Kidney (tissue), 14 donors: ENCODE measurements around the gene RAD51B. TPM values are rescaled to one million over a fixed set of nuclear protein-coding genes. Genes with fewer than 3 reads are reported as not detected.
A peak's percentile ranks its signal among the peaks of the same experiment; 100 is the strongest.

Experiments used
- DNase-seq, 5 donors: peaks; one replicate each; pipeline ENCODE4 v3.0.0-alpha.2; 2013 to 2020
- FAIRE-seq: peaks from 2 replicates; lab custom pipeline; 2012; peaks lifted over from hg19 to GRCh38; lab: Jason Lieb, UNC
- H3K27ac ChIP-seq, 2 donors: one replicate each; pipeline ENCODE4 v1.7.0; 2013; ENCODE audit warnings: low read depth in 2 of 2, low read length in 2 of 2, inconsistent platforms in 1 of 2
- H3K27me3 ChIP-seq: one replicate; pipeline ENCODE4 v1.7.1; 2013; ENCODE audit warnings: low read length, inconsistent platforms; ENCODE audit not compliant: control insufficient read depth, insufficient read depth
- H3K36me3 ChIP-seq, 3 donors: one replicate each; pipeline versions ENCODE4 v1.7.0 to v1.7.1; 2013; ENCODE audit warnings: low read length in 3 of 3, control low read depth in 1 of 3, inconsistent platforms in 1 of 3; ENCODE audit not compliant: insufficient read depth in 3 of 3, control insufficient read depth in 2 of 3
- H3K4me1 ChIP-seq, 3 donors: one replicate each; pipeline versions ENCODE4 v1.7.0 to v1.7.1; 2013; ENCODE audit warnings: low read length in 3 of 3, inconsistent platforms in 1 of 3, low read depth in 1 of 3; ENCODE audit not compliant: control insufficient read depth in 2 of 3, insufficient read depth in 2 of 3
- H3K4me3 ChIP-seq, 3 donors: one replicate each; pipeline versions ENCODE4 v1.7.0 to v1.8.1; 2013; ENCODE audit warnings: low read length in 3 of 3, control low read depth in 1 of 3, inconsistent platforms in 1 of 3
- H3K9ac ChIP-seq, 3 donors: one replicate each; pipeline versions ENCODE4 v1.7.0 to v1.7.1; 2013; ENCODE audit warnings: low read length in 3 of 3, control low read depth in 1 of 3, inconsistent platforms in 1 of 3
- H3K9me3 ChIP-seq, 3 donors: one replicate each; pipeline versions ENCODE4 v1.7.0 to v1.7.1; 2013; ENCODE audit warnings: low read length in 3 of 3, control low read depth in 1 of 3, inconsistent platforms in 1 of 3; ENCODE audit not compliant: control insufficient read depth in 2 of 3, insufficient read depth in 1 of 3
- intact Hi-C: fragments of 100-400 bp; cut with DNase I; formaldehyde crosslinking; loops from one replicate; pipeline ENCODE4 v1.11.1; 2022
- polyA plus RNA-seq: library from polyadenylated mRNA; stranded (reverse); fragments of 350-450 nt; fragmentation: Illumina TruSeq; extraction: RNeasy Lipid Tissue Mini Kit (QIAGEN cat#74804); gene quantifications from one replicate; pipeline ENCODE4 v1.2.3, GENCODE V29; 2014; ENCODE audit warnings: low read depth, low replicate concordance; ENCODE audit not compliant: insufficient read depth
- total RNA-seq: library from RNA; stranded (reverse); fragmentation: NEBNext Ultra II Directional; extraction: Animal tissue kit (Norgen Biotek cat#: 25700); gene quantifications from one replicate; pipeline ENCODE4 v1.2.1, GENCODE V29; 2021
- TF ChIP-seq, protein P1 (sequence below): IDR thresholded peaks from 3 replicates; pipeline ENCODE4 v1.5.1; 2012; ENCODE audit warnings: mild to moderate bottlenecking, moderate library complexity, borderline replicate concordance; ENCODE audit not compliant: insufficient read depth; ENCODE audit errors: extremely low read depth
- donor health status: control.
- donor health status: control.
- donor health status: control.
- donor health status: control.
- donor health status: control.
- donor health status: DM: yes; HTN: yes; CAD: no.
- donor health status: Normal renal cell carcinoma (clear cell type).

The RAD51B gene
- total and polyA plus RNA-seq, 2 donors from 2014 or later: 6.9 to 18.0 TPM

DNA sequence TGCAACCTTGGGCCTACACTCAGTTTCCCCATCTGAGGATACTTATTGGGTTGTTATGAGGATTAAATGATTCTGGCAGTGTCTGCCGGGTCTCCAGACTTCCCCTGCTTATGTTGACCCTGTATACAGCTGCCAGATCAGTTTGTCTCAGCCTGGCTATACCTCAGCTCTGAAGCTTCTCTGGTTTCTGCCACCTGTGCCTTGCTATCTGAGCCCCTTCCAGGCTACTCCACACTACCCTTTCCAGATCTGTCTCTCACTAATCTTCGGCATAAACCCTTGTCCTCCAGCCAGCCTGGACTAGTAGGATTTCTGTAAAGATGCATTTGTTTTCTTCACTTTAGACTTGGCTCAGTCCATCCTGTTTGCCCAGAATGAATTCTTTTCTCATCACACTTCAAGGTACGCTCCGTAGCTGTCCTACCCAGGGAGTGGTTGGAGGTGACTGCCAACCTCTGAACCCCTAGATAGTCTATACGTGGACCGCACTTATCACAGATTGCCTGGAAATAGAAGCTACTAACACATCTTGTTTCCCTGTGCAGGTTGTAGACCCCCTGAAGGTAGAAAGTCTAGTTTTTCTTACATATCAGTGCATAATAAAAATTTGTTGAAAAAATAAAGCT lies 422.4 kb downstream of the RAD51B start:
- no peaks in the 10 kb centered on the region for H3K27me3 ChIP-seq
- DNase-seq: no peak
- no peak overlapping the region for H3K9ac ChIP-seq
- no peak overlapping the region for H3K27ac ChIP-seq
- FAIRE-seq: no peak
- TF ChIP-seq, protein P1, sequence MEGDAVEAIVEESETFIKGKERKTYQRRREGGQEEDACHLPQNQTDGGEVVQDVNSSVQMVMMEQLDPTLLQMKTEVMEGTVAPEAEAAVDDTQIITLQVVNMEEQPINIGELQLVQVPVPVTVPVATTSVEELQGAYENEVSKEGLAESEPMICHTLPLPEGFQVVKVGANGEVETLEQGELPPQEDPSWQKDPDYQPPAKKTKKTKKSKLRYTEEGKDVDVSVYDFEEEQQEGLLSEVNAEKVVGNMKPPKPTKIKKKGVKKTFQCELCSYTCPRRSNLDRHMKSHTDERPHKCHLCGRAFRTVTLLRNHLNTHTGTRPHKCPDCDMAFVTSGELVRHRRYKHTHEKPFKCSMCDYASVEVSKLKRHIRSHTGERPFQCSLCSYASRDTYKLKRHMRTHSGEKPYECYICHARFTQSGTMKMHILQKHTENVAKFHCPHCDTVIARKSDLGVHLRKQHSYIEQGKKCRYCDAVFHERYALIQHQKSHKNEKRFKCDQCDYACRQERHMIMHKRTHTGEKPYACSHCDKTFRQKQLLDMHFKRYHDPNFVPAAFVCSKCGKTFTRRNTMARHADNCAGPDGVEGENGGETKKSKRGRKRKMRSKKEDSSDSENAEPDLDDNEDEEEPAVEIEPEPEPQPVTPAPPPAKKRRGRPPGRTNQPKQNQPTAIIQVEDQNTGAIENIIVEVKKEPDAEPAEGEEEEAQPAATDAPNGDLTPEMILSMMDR: no peak
- no peaks in the 10 kb centered on the region for H3K36me3 ChIP-seq
- no peaks in the 10 kb centered on the region for H3K9me3 ChIP-seq
- peaks cover 12 to 19% (median 18%) of the 10 kb centered on the region in 3 donors for H3K4me1 ChIP-seq
- no peak overlapping the region for H3K4me3 ChIP-seq
- intact Hi-C loops: loop anchor here (10.0 kb wide), 1 partner anchor 573 kb away; no protein-coding TSS in a partner anchor

- TF ChIP-seq, protein P1: no peak
- no peaks in the 10 kb centered on the region for H3K36me3 ChIP-seq
- H3K9me3 ChIP-seq: no peaks in the 10 kb centered on the region
- intact Hi-C loops: loop anchor here (10.0 kb wide), 1 partner anchor 571 kb away; no protein-coding TSS in a partner anchor
- no peak overlapping the region for H3K9ac ChIP-seq
- DNase-seq (no peak), FAIRE-seq (no peak)
- H3K4me1 ChIP-seq: peaks cover 12 to 27% (median 27%) of the 10 kb centered on the region in 3 donors
- H3K27ac ChIP-seq: no peak overlapping the region
- no peaks in the 10 kb centered on the region for H3K27me3 ChIP-seq
- no peak overlapping the region for H3K4me3 ChIP-seq
Observed at GRCh38 chr14:68243450-68244010, 424.0 kb downstream of the RAD51B start.

DNA sequence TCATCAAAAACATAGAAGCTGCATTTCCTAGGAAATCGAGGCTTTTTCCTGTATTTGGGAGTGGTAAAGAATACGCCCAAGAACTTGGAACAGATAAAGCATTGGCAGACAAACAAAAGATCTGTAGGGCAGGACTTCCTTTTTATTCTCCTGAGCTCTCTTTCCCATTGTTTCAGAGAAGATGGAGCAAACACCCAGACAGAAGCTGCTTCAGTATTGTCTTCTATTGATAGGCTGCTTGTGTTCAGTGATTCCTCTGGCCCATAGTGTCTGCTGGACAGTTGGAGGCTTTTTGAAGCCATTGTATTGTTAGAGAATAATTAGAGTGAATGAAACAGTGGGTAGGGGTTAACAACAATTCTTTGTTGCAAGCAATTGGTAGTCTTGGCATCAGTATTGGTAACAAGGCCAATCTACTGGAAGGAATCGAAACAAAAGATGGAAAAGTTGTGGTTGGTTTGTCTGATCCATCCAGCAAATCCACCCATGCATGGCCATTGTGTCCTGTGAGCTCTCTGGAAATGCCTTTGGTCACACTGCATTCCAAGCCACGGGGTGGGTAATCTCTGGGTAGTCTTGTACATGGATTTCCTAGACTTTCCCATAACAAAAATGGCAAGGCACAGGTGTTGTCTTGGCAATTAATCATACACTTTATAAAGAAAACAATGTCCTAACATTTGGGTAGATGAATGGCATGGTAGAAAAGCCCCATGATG lies 424.8 kb downstream of the RAD51B start:
- DNase-seq (no peak), FAIRE-seq (no peak)
- no peak overlapping the region for H3K4me3 ChIP-seq
- intact Hi-C loops: loop anchor here (10.0 kb wide), 1 partner anchor 570 kb away; no protein-coding TSS in a partner anchor
- no peaks in the 10 kb centered on the region for H3K9me3 ChIP-seq
- no peak overlapping the region for H3K9ac ChIP-seq
- no peaks in the 10 kb centered on the region for H3K36me3 ChIP-seq
- no peaks in the 10 kb centered on the region for H3K27me3 ChIP-seq
- H3K27ac ChIP-seq: peak overlapping the region in 1 of 2 donors; percentile 86
- TF ChIP-seq, protein P1: no peak
- peaks cover 18 to 33% (median 32%) of the 10 kb centered on the region in 3 donors for H3K4me1 ChIP-seq
